H9 (cell line): ENCODE results near the gene MX2. TPM values are rescaled to one million over a fixed set of nuclear protein-coding genes. Genes with fewer than 3 reads are reported as not detected.

ENCODE experiments used
- DNase-seq: peaks from one replicate; pipeline ENCODE4 v3.0.0-alpha.2; 2017
- H2AFZ ChIP-seq: one replicate; pipeline ENCODE4 v1.6.1; 2013; ENCODE audit warnings: mild to moderate bottlenecking, low read length, control low read depth, moderate library complexity
- H2AK5ac ChIP-seq: 2 replicates; pipeline ENCODE4 v1.6.1; 2013; ENCODE audit warnings: low read length, control low read depth, mixed read lengths; ENCODE audit not compliant: insufficient read length
- H2BK120ac ChIP-seq: one replicate; pipeline ENCODE4 v1.6.1; 2013; ENCODE audit warnings: low read depth, mild to moderate bottlenecking, low read length, control low read depth, inconsistent platforms; ENCODE audit not compliant: poor library complexity, severe bottlenecking
- H2BK12ac ChIP-seq: 2 replicates; pipeline ENCODE4 v1.6.1; 2013; ENCODE audit warnings: low read length, control low read depth, mixed read lengths, low read depth; ENCODE audit not compliant: insufficient read length
- H2BK15ac ChIP-seq: 2 replicates; pipeline ENCODE4 v1.6.1; 2013; ENCODE audit warnings: low read depth, low read length, control low read depth
- H2BK20ac ChIP-seq: one replicate; pipeline ENCODE4 v1.6.1; 2013; ENCODE audit warnings: low read depth, mild to moderate bottlenecking, low read length, control low read depth, inconsistent platforms; ENCODE audit not compliant: poor library complexity, severe bottlenecking
- H2BK5ac ChIP-seq: 2 replicates; pipeline ENCODE4 v1.6.1; 2013; ENCODE audit warnings: low read length, control low read depth, mixed read lengths; ENCODE audit not compliant: insufficient read length
- H3K14ac ChIP-seq: 2 replicates; pipeline ENCODE4 v1.6.1; 2013; ENCODE audit warnings: low read length, control low read depth; ENCODE audit not compliant: insufficient read depth
- H3K18ac ChIP-seq: 2 replicates; pipeline ENCODE4 v1.6.1; 2013; ENCODE audit warnings: low read depth, mild to moderate bottlenecking, mixed read lengths, low read length, control low read depth; ENCODE audit not compliant: insufficient read length
- H3K23ac ChIP-seq: 2 replicates; pipeline ENCODE4 v1.6.1; 2013; ENCODE audit warnings: low read length, control low read depth, mixed read lengths, low read depth; ENCODE audit not compliant: insufficient read length
- H3K23me2 ChIP-seq: 2 replicates; pipeline ENCODE4 v1.6.1; 2013; ENCODE audit warnings: low read depth, mild to moderate bottlenecking, mixed read lengths, low read length, control low read depth; ENCODE audit not compliant: insufficient read length, poor library complexity, severe bottlenecking
- H3K27ac ChIP-seq: 2 replicates; pipeline ENCODE4 v1.5.1; 2013; ENCODE audit warnings: low read length, control low read depth, mixed read lengths, low read depth; ENCODE audit not compliant: insufficient read length
- H3K27me3 ChIP-seq: 2 replicates; pipeline ENCODE4 v1.6.1; 2013; ENCODE audit warnings: low read length, control low read depth, inconsistent platforms; ENCODE audit not compliant: insufficient read depth
- H3K4ac ChIP-seq: 2 replicates; pipeline ENCODE4 v1.6.1; 2013; ENCODE audit warnings: low read depth, mild to moderate bottlenecking, control low read depth, inconsistent platforms, low read length, moderate library complexity
- H3K4me1 ChIP-seq: 2 replicates; pipeline ENCODE4 v1.6.1; 2013; ENCODE audit warnings: low read length, control low read depth, inconsistent platforms; ENCODE audit not compliant: insufficient read depth
- H3K4me2 ChIP-seq: 2 replicates; pipeline ENCODE4 v1.6.1; 2013; ENCODE audit warnings: low read length, control low read depth, mixed read lengths; ENCODE audit not compliant: insufficient read length, insufficient read depth
- H3K56ac ChIP-seq: 2 replicates; pipeline ENCODE4 v1.6.1; 2013; ENCODE audit warnings: low read depth, mild to moderate bottlenecking, mixed read lengths, low read length, control low read depth; ENCODE audit not compliant: insufficient read length
- H3K79me1 ChIP-seq: 2 replicates; pipeline ENCODE4 v1.6.1; 2013; ENCODE audit warnings: low read depth, mild to moderate bottlenecking, moderate library complexity, low read length, control low read depth, inconsistent platforms; ENCODE audit not compliant: insufficient read depth, poor library complexity, severe bottlenecking
- H3K79me2 ChIP-seq: 2 replicates; pipeline ENCODE4 v1.6.1; 2013; ENCODE audit warnings: low read length, control low read depth, inconsistent platforms; ENCODE audit not compliant: insufficient read depth
- H3K9ac ChIP-seq: 2 replicates; pipeline ENCODE4 v1.6.1; 2013; ENCODE audit warnings: low read length, control low read depth, mixed read lengths; ENCODE audit not compliant: insufficient read length; ENCODE audit errors: extremely low read depth
- H3K9me3 ChIP-seq: one replicate; pipeline ENCODE4 v1.6.1; 2013; ENCODE audit warnings: low read depth, low read length, inconsistent platforms; ENCODE audit not compliant: control insufficient read depth
- H3T11ph ChIP-seq: one replicate; pipeline ENCODE4 v1.6.1; 2013; ENCODE audit warnings: mild to moderate bottlenecking, low read length, control low read depth, inconsistent platforms
- H4K20me1 ChIP-seq: one replicate; pipeline ENCODE4 v1.6.1; 2013; ENCODE audit not compliant: control insufficient read depth, insufficient read length, insufficient read depth
- H4K5ac ChIP-seq: 2 replicates; pipeline ENCODE4 v1.6.1; 2013; ENCODE audit warnings: low read depth, mild to moderate bottlenecking, mixed read lengths, low read length, control low read depth; ENCODE audit not compliant: insufficient read length
- H4K8ac ChIP-seq: replicated peaks from 2 replicates; pipeline ENCODE4 v1.6.1; 2013; ENCODE audit warnings: low read length, control low read depth, mixed read lengths, low read depth; ENCODE audit not compliant: insufficient read length
- H4K91ac ChIP-seq: 2 replicates; pipeline ENCODE4 v1.6.1; 2013; ENCODE audit warnings: low read depth, mild to moderate bottlenecking, moderate library complexity, mixed read lengths, low read length, control low read depth; ENCODE audit not compliant: insufficient read length
- H3K27ac Mint-ChIP-seq, 3 experiments: 2 replicates in 2 of 3; 3 replicates in 1 of 3; pipeline ENCODE4 v1.8.0; 2020 to 2021; ENCODE audit warnings: mixed read lengths in 3 of 3, mild to moderate bottlenecking in 1 of 3, moderate library complexity in 1 of 3
- H3K27me3 Mint-ChIP-seq: 2 replicates; pipeline ENCODE4 v1.8.0; 2021; ENCODE audit warnings: low read depth, mild to moderate bottlenecking, moderate library complexity, mixed read lengths
- H3K36me3 Mint-ChIP-seq, 3 experiments: 2 replicates in 2 of 3; 3 replicates in 1 of 3; pipeline ENCODE4 v1.8.0; 2020 to 2021; ENCODE audit warnings: low read depth in 3 of 3, mixed read lengths in 3 of 3; ENCODE audit not compliant: insufficient read depth in 1 of 3
- H3K4me1 Mint-ChIP-seq, 2 experiments: 2 replicates each; pipeline ENCODE4 v1.8.0; 2020; ENCODE audit warnings: mixed read lengths in 2 of 2
- H3K4me3 Mint-ChIP-seq, 2 experiments: 2 replicates in 1 of 2; 3 replicates in 1 of 2; pipeline ENCODE4 v1.8.0; 2020 to 2021; ENCODE audit warnings: mild to moderate bottlenecking in 2 of 2, mixed read lengths in 2 of 2, moderate library complexity in 1 of 2
- H3K9me3 Mint-ChIP-seq, 2 experiments: 2 replicates in 1 of 2; 3 replicates in 1 of 2; pipeline ENCODE4 v1.8.0; 2020; ENCODE audit warnings: mild to moderate bottlenecking in 2 of 2, mixed read lengths in 2 of 2, moderate library complexity in 1 of 2
- CTCF ChIP-seq: fragments of 200-600 bp; sonication (generic); conservative IDR thresholded peaks from 3 replicates; pipeline ENCODE4 v1.8.0; 2021; ENCODE audit warnings: antibody characterized with exemption, mild to moderate bottlenecking
- WGBS: extraction: QIAGEN DNeasy Blood & Tissue Kit; methylation state at CpG from one replicate; pipeline ENCODE4 v1.1.7; 2013; ENCODE audit warnings: missing lambda C conversion rate, low lambda C conversion rate, mixed read lengths; ENCODE audit not compliant: insufficient read length; ENCODE audit errors: extremely low coverage; 5-methylcytosine and 5-hydroxymethylcytosine counted together
- total RNA-seq: library from RNA; stranded (reverse); gene quantifications from 2 replicates; pipeline ENCODE4 v1.2.1, GENCODE V29; 2021

The MX2 gene
- total RNA-seq, 1 experiment from 2014 or later, result 1.8 TPM

DNA sequence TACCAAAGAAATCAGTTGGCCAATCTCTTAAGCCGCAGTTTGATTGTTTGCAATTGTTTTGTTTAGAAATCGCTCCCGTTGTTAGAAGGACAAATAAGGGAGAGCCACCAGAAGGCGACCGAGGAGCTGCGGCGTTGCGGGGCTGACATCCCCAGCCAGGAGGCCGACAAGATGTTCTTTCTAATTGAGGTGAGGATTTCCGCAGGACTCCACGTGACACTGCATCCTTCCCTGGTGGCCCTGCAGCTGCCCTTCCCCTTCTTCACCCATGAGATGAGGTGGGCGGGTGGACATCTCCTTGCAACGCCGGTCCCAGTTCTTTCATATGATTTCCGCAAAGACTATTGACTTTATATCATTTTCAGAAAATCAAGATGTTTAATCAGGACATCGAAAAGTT is 37.0 kb downstream of the MX2 start:
- no CpG with 5 or more reads among the region's 16 CpGs for WGBS
- no peak overlapping the region for H3T11ph ChIP-seq
- H2BK15ac ChIP-seq, result no peak overlapping the region

More for the DNA sequence above, 37.0 kb downstream of the MX2 start:
- H3K27me3 Mint-ChIP-seq, result peaks cover 2% of the 10 kb centered on the region
- Histone ChIP-seq H3K4ac (no peak overlapping the region), H2BK20ac (no peak overlapping the region), H4K8ac (no peak overlapping the region), H3K79me2 (no peaks in the 10 kb centered on the region), H4K5ac (no peak overlapping the region), H3K79me1 (no peaks in the 10 kb centered on the region), H2BK12ac (no peak overlapping the region), H2AK5ac (no peak overlapping the region), H3K9me3 (no peaks in the 10 kb centered on the region), H3K4me1 (peaks cover 3% of the 10 kb centered on the region; the same call in 1 of the 2 replicates), H3K18ac (no peak overlapping the region), H3K9ac (no peak overlapping the region), H3K56ac (no peak overlapping the region), H3K14ac (no peak overlapping the region), H3K27me3 (no peaks in the 10 kb centered on the region), H3K4me2 (no peak overlapping the region), H3K23me2 (no peaks in the 10 kb centered on the region), H3K27ac (no peak overlapping the region), H3K23ac (no peak overlapping the region), H2BK120ac (no peak overlapping the region), H4K91ac (no peak overlapping the region), H2AFZ (no peak overlapping the region), H2BK5ac (no peak overlapping the region), H4K20me1 (no peaks in the 10 kb centered on the region)
- no peaks in the 10 kb centered on the region; a peak in 1 of 5 replicates for H3K9me3 Mint-ChIP-seq
- TF ChIP-seq CTCF, result no peak
- DNase-seq, result peak; percentile 18
- no peak overlapping the region for H3K4me3 Mint-ChIP-seq
- peaks cover 0 to 11% (median 0%) of the 10 kb centered on the region in 3 experiments; a peak in 2 of 7 replicates for H3K36me3 Mint-ChIP-seq
- H3K27ac Mint-ChIP-seq, result no peak overlapping the region
- peaks cover 13 to 14% of the 10 kb centered on the region in 2 experiments for H3K4me1 Mint-ChIP-seq
